GM19397 (cell line): ENCODE data around the gene FOXP2.
"Not testable (repeated sequence)": the region's sequence is repeated elsewhere in the genome, so short reads cannot be mapped to it uniquely, and the experiment has no call there.

Experiments used
- ATAC-seq: cut with Tn5 transposase; IDR thresholded peaks from one replicate; pipeline ENCODE4 v1.9.1; 2021; ENCODE audit warnings: mild to moderate bottlenecking, moderate library complexity; ENCODE audit not compliant: unreplicated experiment

Gene FOXP2

GRCh38 chr7:114414156-114415063 is at the start of gene FOXP2:
Gene FOXP2 (plus strand): TSS chr7:114414815. CDS start chr7:114426512, 11,697 bp downstream.
- no peak for ATAC-seq

- ATAC-seq: no peak
Measured at GRCh38 chr7:114365791-114366190, 48.8 kb upstream of the FOXP2 start.

GRCh38 chr7:114368492-114368891 is 46.1 kb upstream of the FOXP2 start:
- no peak for ATAC-seq

- ATAC-seq: no peak
Measured at GRCh38 chr7:114369294-114369693, 45.3 kb upstream of the FOXP2 start.

- no peak for ATAC-seq
Measured at GRCh38 chr7:114372619-114373018, 42.0 kb upstream of the FOXP2 start.

- no peak for ATAC-seq
Measured at GRCh38 chr7:114375907-114376306, 38.7 kb upstream of the FOXP2 start.

- not testable (repeated sequence) for ATAC-seq
Measured at GRCh38 chr7:114383946-114384345, 30.7 kb upstream of the FOXP2 start.

- not testable (repeated sequence) for ATAC-seq
Measured at GRCh38 chr7:114384346-114384745, 30.3 kb upstream of the FOXP2 start.

- no peak for ATAC-seq
Measured at GRCh38 chr7:114388021-114388420, 26.6 kb upstream of the FOXP2 start.

GRCh38 chr7:114392686-114393085 is 21.9 kb upstream of the FOXP2 start:
- no peak for ATAC-seq

GRCh38 chr7:114402876-114403635 is 11.6 kb upstream of the FOXP2 start:
- ATAC-seq: no peak

GRCh38 chr7:114405427-114405826 is 9.2 kb upstream of the FOXP2 start:
- no peak for ATAC-seq

- ATAC-seq: no peak
Measured at GRCh38 chr7:114409750-114410149, 4.9 kb upstream of the FOXP2 start.

GRCh38 chr7:114412548-114412947 is 2.1 kb upstream of the FOXP2 start:
- no peak for ATAC-seq

- no peak for ATAC-seq
Measured at GRCh38 chr7:114413761-114414155, 857 bp upstream of the FOXP2 start.

GRCh38 chr7:114415064-114415989 is 712 bp downstream of the FOXP2 start:
- ATAC-seq: no peak

- ATAC-seq: no peak
Measured at GRCh38 chr7:114416129-114416990, 1.7 kb downstream of the FOXP2 start.

- no peak for ATAC-seq
Measured at GRCh38 chr7:114417290-114417689, 2.7 kb downstream of the FOXP2 start.

- no peak for ATAC-seq
Measured at GRCh38 chr7:114418117-114418516, 3.5 kb downstream of the FOXP2 start.
